Renal cortex interstitium (tissue), 15 donors: ENCODE data around the gene CFAP69. TPM values are rescaled to one million over a fixed set of nuclear protein-coding genes. Genes with fewer than 3 reads are reported as not detected.
A peak's percentile ranks its signal among the peaks of the same experiment; 100 is the strongest.

Experiments
- DNase-seq, 11 donors: peaks; one replicate each; pipeline ENCODE4 v3.0.0-alpha.2; 2013; ENCODE audit warnings: low read depth in 9 of 11, low spot score in 4 of 11; ENCODE audit errors: extremely low read depth in 1 of 11
- long read RNA-seq, 16 experiments: transcript quantifications; one replicate each; lab custom pipeline, GENCODE V29; 2026
- polyA plus RNA-seq, 3 donors: library from polyadenylated mRNA; unstranded; fragments of 120-200 nt; gene quantifications; one replicate each; pipeline ENCODE4 v1.2.1, GENCODE V29; 2013; ENCODE audit not compliant: insufficient read length in 3 of 3

CFAP69 gene, protein sequence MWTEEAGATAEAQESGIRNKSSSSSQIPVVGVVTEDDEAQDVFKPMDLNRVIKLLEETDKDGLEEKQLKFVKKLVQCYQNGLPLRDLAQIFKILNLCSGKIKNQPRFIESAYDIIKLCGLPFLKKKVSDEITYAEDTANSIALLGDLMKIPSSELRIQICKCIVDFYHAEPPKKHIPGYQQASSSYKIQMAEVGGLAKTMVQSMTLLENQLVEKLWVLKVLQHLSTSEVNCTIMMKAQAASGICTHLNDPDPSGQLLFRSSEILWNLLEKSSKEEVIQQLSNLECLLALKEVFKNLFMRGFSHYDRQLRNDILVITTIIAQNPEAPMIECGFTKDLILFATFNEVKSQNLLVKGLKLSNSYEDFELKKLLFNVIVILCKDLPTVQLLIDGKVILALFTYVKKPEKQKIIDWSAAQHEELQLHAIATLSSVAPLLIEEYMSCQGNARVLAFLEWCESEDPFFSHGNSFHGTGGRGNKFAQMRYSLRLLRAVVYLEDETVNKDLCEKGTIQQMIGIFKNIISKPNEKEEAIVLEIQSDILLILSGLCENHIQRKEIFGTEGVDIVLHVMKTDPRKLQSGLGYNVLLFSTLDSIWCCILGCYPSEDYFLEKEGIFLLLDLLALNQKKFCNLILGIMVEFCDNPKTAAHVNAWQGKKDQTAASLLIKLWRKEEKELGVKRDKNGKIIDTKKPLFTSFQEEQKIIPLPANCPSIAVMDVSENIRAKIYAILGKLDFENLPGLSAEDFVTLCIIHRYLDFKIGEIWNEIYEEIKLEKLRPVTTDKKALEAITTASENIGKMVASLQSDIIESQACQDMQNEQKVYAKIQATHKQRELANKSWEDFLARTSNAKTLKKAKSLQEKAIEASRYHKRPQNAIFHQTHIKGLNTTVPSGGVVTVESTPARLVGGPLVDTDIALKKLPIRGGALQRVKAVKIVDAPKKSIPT
- polyA plus RNA-seq: 10 to 100 TPM; 12.6 to 25.3 (median 19.1) TPM
- long read RNA-seq, donor 1, partial matches to known transcripts: 5 of 5 reads
- long read RNA-seq, donor 1, other reads (novel, unspliced or antisense): 0 of 5 reads
- long read RNA-seq, donor 2, partial matches to known transcripts: 0 of 1 reads
- long read RNA-seq, donor 2, other reads (novel, unspliced or antisense): 0 of 1 reads
- long read RNA-seq, donor 3, partial matches to known transcripts: 5 of 5 reads
- long read RNA-seq, donor 3, other reads (novel, unspliced or antisense): 0 of 5 reads
- long read RNA-seq, donor 4, partial matches to known transcripts: 12 of 12 reads
- long read RNA-seq, donor 4, other reads (novel, unspliced or antisense): 0 of 12 reads
- long read RNA-seq, donor 5: 0 reads
- long read RNA-seq, donor 6, partial matches to known transcripts: 6 of 6 reads
- long read RNA-seq, donor 6, other reads (novel, unspliced or antisense): 0 of 6 reads
- long read RNA-seq, donor 7, partial matches to known transcripts: 11 of 12 reads
- long read RNA-seq, donor 7, other reads (novel, unspliced or antisense): 0 of 12 reads
- long read RNA-seq, donor 8: 0 reads
- long read RNA-seq, donor 9: 0 reads
- long read RNA-seq, donor 10, partial matches to known transcripts: 10 of 10 reads
- long read RNA-seq, donor 10, other reads (novel, unspliced or antisense): 0 of 10 reads
- long read RNA-seq, donor 11: 0 reads
- long read RNA-seq, donor 12: 0 reads
- long read RNA-seq, donor 13: 0 reads
- long read RNA-seq, donor 14, partial matches to known transcripts: 7 of 7 reads
- long read RNA-seq, donor 14, other reads (novel, unspliced or antisense): 0 of 7 reads
- long read RNA-seq, donor 15: 0 reads
- long read RNA-seq, donor 16, partial matches to known transcripts: 22 of 22 reads
- long read RNA-seq, donor 16, other reads (novel, unspliced or antisense): 0 of 22 reads

GRCh38 chr7:90244909-90245851 is at the start of gene CFAP69:
Gene CFAP69 (plus strand): TSS chr7:90245174. CDS start chr7:90245425, 251 bp downstream.
- DNase-seq: peak; percentile 78 to 91 (median 87)

GRCh38 chr7:90201500-90202195 is 43.3 kb upstream of the CFAP69 start:
- DNase-seq: no peak

DNA sequence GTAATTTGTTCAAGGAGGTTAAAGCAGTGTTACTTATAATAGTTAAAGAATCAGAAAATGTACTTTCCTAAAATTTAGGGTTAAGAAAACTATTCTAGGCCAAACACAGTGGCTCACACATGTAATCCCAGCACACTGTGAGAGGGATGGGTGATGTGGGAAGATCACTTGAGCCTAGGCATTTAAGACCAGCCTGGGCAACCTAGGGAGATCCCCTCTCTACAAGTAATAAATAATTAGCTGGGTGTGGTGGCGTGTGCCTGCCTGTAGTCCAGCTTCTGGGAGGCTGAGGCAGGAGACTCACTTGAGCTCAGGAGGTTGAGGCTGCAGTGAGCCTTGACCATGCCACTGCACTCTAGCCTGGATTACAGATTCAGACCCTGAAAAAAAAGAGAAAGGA is 37.0 kb upstream of the CFAP69 start:
- no peak for DNase-seq

DNA sequence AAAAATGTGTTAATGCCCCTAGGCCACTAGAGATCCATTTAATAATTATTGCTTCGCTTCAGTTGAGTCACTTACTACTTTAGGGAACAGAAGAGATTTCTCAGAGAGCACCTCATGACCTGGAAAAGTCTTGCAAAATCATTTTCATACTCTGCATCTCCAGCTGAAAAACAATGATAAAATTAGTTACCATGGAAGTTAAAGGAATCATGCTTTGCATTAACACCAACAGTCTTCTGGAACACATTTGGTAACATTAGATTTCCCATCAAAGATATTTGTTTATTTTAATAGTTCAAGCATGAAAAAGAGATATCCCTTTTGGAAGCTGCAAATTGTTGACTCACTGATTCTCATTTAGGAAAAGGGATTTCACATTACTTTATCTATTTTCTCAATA is 35.2 kb upstream of the CFAP69 start:
- no peak for DNase-seq

DNA sequence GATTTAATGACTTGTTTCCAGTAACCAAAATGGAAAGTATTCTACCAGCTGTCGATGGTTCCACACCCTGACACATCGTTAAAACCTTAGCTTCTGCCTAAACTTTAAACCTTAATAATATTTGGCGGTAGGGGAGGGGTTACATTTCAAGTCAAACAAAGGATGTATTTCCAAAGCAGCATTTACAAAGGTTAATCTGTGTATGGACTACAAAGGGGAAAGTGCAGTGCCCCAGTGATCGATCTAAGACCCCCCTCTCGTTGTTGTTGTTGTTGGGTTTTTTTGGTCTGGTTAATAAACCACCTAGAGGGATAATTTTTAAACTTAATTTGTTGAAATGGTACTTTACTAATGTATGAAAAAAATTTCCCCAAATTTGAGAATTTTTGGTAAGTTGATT is 34.5 kb upstream of the CFAP69 start:
- DNase-seq: no peak

DNA sequence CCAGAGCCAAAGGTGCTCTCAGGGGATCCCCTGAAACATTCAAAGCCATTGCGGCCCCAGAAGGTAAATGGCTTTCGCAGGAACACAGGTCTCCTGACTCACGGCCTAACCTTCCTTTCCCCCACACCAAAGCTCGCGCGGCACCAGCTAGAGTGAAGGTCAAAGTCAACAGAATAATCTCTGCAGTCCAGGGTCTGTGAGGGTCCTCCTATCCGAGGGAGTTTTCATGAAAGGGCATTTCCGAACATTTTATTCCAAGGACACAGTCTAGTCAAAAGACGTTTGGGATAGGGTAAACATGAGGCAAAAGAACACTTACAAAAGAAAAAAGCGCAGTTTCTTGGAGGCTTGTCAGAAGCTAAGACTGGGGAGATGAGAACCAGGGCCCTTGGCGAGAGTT is 34.0 kb upstream of the CFAP69 start:
- DNase-seq: peak in 5 of 11 donors; percentile 6 to 27 (median 16)

DNA sequence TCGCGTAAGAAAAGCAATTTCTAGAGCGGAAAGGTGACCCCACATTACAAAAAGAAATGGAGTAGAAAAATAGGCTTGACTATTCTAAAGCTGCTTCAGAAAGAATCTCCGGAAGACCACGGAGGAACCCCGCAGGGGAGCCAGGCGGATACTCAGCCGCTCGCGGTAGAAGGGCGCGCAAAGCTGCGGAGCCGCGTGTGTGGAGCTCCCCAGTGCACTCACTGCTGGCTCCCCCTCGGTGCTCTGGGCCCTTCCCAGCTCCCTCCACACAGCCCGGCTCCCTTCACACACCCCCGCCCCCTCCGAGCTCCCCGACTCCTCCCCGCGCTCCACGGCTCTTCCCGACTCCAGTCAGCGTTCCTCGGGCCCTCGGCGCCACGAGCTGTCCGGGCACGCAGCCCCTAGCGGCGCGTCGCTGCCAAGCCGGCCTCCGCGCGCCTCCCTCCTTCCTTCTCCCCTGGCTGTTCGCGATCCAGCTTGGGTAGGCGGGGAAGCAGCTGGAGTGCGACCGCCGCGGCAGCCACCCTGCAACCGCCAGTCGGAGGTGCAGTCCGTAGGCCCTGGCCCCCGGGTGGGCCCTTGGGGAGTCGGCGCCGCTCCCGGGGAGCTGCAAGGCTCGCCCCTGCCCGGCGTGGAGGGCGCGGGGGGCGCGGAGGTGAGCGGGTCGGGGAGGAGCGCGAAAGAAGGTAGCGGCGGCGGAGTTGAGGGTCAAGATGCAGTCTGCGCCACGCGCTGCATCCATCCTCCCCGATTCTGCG is 33.4 kb upstream of the CFAP69 start, which contains the start of gene STEAP2:
Gene STEAP2 (plus strand): TSS at position 350 of the 758 bp plus-strand sequence. CDS start 13,343 bp downstream, outside the sequence.
- peak; percentile 65 to 88 (median 84) for DNase-seq

DNA sequence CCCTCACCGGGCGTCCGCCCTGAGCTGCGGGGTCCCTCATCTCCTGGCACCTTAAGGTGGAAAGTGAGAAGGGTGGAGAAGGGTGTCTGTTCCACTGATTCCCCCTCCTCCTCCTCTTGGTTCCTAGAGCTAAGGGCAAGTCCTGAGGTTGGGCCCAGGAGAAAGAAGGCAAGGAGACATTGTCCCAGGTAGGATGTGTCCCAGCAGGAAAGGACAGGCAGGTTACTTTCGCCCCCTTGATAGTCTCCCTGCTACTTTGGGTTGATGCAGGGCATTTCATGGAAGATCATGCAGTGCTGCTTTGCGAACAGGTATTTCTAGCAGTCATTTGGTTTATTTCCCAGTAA is 32.9 kb upstream of the CFAP69 start:
- DNase-seq: no peak

- no peak for DNase-seq
Observed at GRCh38 chr7:90213521-90213920, 31.5 kb upstream of the CFAP69 start.

- no peak for DNase-seq
Observed at GRCh38 chr7:90216080-90216674, 28.8 kb upstream of the CFAP69 start.

- DNase-seq: no peak
Observed at GRCh38 chr7:90216771-90217170, 28.2 kb upstream of the CFAP69 start.

- no peak for DNase-seq
Observed at GRCh38 chr7:90222390-90222789, 22.6 kb upstream of the CFAP69 start.

GRCh38 chr7:90222811-90223725 is 21.9 kb upstream of the CFAP69 start:
- no peak for DNase-seq

GRCh38 chr7:90224195-90224594 is 20.8 kb upstream of the CFAP69 start:
- DNase-seq: no peak
